Inflammatory macrophage treated with lipopolysaccharide for 1 hour (primary cell): ENCODE results near the gene RAD17.
"Not testable (repeated sequence)": the region's sequence is repeated elsewhere in the genome, so short reads cannot be mapped to it uniquely, and the experiment has no call there.

Source experiments
- DNase-seq, 2 donors: peaks; one replicate each; pipeline ENCODE4 v3.0.0-alpha.2; 2020 to 2022

RAD17 gene

DNA sequence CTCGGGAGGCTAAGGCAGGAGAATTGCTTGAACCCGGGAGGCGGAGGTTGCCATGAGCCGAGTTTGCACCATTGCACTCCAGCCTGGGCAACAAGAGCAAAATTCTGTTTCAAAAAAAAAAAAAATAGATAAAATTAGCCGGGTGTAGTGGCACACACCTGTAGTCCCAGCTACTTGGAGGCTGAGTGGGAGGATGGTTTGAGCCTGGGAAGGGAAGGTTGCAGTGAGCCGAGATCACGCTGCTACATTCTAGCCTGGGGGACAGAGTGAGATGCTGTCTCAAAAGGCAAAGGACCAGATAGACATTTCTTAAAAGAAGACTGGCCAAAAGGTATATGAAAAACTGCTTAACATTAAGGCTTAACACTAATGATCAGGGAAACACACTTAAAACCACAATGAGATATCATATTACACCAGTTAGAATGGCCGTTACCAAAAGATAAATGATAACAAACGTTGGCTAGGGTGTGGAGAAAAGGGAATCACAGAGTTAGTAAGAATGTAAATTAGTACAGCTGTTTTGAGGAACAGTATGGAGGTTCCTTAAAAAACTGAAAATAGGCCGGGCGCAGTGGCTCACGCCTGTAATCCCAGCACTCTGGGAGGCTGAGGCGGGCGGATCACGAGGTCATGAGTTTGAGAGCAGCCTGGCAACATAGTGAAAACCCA is 35.2 kb downstream of the RAD17 start:
- no peak for DNase-seq

DNA sequence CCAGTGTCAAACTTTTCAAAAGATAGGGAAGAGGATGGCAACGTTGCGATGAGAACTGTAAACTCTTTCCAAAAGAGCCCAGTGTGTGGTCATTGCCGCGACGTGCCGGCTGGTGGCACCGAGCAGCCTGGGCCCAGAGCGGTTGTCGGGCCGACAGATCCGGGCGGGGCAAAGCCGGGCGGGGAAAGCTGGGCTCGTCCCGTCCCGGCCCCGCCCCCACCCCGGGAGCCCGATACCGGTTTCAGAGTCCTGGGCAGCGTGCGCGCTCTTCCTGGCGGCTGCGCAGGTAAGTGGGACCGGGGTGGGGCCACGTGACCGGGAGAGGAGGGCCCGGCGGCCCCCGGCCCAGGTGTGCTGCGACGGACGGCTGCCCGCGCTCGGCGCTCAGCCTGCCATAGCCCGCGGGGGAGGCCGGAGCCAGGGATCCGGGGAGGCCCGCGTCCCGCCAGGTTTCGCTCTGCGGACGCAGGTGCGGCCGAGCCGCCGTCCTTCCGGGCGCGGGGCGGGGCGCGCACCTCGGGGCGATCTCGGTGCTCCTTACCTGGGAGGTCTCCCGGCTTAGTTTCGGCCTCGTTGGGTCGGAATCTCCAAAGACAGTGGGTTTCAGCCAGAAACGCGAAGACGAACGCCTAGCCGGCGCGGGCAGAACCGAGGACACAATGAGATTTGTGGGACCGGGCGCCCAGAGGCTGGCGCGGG is 45.4 kb downstream of the RAD17 start, which contains the start of gene MARVELD2:
Gene MARVELD2 (plus strand): TSS at position 232 of the 699 bp plus-strand sequence. CDS start 4,270 bp downstream, outside the sequence.
- DNase-seq = peak; percentile 47 to 52

DNA sequence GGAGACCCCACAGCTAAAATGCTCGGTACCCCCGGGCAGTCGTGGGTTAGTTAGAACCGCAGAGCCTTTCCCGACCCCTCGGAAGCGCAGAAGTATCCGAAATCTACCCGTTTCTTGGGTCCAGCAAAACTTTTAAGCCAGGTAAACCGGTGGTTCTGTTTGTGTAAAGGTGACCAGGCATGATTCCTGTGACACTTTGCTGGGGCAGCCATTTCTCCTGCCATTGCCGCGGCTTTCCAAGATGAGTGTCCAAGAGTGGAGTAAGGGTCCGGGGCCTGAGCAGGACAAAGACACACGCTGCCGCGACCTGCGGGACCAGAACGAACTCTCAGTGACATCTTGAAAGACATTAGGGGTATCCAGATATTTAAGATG is 46.0 kb downstream of the RAD17 start:
- no peak for DNase-seq

DNA sequence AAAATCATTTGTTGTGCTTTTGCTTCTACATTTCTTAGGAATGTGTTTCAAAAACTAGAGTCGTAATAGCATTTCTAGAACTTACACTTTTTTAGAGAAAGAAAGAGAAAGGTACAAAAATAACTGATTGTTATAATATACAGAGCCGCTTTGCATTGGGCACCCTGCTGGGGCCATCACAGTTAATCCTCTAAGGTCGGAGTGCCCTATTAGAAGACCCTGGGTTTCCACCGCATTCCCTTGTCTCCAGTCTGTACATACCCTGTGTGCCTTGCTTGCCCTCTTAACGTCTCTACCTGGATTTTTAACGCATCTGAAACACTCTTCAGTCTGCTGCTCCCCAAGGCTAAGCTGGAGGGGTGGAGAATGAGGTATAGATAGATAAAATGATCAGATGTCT is 46.6 kb downstream of the RAD17 start:
- DNase-seq = no peak

DNA sequence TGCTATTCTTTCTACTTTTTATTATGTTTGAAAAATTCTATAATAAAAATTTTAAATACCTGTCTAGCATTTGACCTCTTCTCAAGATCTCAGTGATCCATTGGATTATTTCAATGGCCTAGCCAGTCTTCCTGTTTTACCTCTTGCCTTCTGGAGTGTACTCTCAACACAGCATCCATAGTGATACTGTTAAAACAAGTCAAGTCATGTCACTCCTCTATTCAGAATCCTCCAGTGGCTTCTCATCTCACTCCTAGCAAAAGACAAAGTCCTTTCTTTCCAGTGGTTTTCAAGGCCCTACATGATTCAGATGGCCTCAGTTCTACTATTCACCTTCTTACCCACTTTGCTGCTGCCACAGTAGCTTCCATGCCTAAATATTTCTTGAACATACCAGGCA is 47.1 kb downstream of the RAD17 start:
- DNase-seq = no peak

DNA sequence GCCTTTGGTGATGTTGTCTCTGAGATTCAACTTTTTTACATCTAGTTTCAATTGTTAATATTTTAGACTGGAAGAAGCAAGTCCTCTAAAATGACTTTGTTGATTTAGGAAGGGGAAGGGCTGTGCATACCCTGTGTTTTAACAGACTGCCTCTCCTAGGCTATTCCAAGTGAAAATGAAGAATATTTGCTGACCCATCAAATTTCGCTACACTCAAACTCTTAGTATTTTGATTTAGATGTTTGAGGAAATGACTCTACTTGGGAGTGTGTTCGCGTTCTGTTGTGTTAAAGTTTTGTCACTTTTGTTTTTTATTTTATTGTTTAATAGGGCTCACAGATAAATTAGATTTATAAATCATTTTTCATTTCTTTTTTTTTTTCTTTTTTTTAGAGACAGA is 48.9 kb downstream of the RAD17 start:
- no peak for DNase-seq

DNA sequence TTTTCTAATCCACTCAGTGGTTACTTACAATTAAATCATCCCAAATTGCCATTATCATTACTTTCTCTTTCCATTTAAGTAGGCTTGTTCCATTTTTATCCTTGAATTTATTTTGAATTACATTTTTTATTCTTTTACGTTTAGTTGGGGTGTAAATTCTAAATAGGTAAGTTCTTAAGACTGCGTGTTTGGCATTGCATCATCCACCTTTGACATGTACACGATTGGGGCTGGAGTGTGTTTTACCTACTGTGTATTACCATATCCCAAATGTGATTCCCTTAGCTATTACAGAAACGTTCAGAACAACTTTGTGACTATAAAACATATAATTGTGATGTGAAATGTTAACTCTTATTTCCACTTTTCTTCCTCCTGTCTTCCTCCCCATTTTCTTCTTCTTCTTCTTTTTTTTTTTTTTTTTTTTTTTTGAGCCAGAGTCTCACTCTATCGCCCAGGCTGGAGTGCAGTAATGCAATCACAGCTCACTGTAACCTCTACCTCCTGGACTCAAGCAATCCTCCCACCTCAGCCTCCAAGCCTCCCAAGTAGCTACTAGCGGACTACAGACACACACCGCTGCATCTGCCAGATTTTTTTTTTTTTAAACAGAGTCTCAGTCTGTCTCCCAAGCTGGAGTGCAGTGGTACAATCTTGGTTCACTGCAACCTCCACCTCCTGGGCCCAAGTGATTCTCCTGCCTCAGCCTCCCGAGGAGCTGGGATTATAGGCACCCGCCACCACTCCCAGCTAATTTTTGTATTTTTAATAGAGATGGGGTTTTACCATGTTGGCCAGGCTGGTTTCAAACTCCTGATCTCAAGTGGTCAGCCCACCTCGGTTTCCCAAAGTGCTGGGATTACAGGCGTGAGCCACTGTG is 62.0 kb downstream of the RAD17 start:
- DNase-seq = no peak

DNA sequence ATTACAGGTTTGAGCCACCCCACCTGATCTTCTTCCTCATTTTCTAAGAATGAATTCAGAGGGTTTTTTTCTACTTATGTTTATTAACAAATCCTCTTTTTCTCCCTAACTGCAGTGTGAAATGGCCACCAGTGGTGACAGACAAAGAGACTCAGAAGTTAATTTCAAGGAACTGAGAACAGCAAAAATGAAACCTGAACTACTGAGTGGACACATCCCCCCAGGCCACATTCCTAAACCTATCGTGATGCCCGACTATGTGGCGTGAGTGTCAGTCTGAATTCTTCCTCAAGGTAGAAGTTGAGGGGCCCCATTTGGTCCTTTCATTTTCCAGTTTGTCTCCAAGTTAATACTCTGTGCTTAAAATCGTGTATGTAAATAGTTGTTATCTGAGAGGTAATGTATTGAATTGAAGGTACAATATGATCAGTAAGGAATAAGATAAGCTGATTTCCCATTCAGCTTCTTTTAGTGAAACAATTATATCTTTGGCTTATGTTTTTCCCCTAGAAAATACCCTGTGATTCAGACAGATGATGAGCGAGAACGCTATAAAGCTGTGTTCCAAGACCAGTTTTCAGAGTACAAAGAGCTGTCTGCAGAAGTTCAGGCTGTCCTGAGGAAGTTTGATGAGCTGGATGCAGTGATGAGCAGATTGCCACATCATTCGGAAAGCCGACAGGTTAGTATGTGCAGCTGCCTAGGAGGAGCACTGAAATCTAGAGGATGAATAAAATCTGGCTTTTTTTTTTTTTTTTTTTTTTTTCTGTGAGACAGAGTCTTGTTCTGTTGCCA is 63.0 kb downstream of the RAD17 start:
- no peak for DNase-seq

DNA sequence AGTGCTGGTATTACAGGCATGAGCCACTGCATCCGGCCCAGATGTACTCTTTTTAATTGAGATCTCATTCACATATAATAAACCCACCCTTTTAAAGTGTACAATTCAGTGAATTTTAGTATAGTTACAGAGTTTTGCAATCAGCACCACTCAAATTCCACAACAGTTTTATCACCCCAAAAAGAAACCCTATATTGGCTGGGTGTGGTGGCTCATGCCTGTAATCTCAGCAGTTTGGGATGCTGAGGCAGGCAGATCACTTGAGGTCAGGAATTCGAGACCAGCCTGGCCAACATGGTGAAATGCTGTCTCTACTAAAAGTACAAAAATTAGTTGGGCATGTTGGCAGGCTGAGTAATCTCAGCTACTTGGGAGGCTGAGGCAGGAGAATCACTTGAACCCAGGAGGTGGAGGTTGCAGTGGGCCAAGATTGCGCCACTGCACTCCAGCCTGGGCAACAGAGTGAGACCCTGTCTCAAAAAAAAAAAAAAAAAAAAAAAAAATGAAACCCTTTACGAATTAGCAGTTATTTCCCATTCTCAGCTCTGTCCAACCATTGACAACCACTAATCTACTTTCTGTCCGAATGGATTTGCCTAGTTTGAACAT is 65.8 kb downstream of the RAD17 start:
- not testable (repeated sequence) for DNase-seq

DNA sequence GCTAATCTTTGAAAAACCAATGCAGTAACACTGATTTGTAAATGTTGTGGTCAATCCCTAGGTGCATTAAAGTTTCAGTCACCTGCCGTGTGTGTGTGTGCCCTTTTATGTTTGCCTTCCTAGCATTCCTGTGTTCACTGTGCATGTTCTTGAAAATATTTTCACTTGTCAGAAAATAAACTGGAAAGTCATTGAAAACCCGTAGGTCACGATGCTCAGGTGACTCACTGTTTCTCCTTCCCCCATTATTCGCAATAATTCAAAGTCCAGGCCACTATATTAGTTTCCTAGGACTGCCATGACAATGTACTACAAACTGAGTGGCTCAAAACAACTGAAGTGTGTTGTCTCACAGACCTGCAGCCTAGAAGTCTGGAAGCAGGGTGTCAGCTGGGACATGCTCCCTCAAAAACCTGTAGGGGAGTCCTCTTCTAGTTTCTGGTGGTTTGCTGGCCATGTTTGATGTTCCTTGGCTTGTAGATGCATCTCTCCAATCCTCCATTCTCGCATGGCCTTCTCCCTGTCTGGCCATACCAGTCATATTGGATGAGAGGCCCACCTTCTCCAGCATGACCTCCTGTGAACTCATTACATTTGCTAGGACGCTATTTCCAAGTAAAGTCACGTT is 74.6 kb downstream of the RAD17 start:
- DNase-seq = no peak

DNA sequence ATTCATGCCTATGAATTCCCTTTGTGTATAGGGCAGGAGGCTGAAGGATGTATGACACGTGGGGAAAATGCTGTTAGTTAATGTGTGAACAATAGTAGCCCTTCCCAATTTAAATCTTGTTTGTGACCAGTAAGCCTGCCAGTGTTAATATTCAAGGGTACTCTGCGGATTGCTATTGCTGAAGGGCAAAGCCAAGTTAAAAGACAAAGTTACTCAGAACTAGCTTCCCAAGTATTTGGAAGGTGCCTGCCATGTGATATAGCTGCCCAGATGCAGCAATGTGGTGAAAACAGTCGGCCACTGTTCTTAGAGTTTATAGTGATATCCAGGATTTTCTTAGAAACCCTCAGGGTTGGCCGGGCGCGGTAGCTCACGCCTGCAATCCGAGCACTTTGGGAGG is 79.9 kb downstream of the RAD17 start:
- no peak for DNase-seq

DNA sequence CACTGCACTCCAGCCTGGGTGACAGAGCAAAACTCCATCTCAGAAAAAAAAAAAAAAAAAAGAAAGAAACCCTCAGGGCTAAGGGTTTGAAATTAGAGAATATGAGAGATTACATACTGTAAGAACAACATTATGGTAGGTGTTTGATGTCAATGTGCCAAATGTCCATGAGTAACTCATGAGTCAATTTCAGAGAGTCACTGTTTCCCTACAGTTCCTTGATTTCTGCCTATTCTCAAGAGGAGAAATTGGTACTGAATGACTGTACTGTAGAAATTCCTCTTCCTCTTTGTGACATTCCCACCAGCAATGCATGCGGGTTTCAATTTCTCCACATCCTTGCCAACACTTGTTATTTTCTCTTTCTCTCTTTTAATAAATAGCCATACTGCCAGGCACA is 80.5 kb downstream of the RAD17 start:
- peak; percentile 31 to 61 for DNase-seq

DNA sequence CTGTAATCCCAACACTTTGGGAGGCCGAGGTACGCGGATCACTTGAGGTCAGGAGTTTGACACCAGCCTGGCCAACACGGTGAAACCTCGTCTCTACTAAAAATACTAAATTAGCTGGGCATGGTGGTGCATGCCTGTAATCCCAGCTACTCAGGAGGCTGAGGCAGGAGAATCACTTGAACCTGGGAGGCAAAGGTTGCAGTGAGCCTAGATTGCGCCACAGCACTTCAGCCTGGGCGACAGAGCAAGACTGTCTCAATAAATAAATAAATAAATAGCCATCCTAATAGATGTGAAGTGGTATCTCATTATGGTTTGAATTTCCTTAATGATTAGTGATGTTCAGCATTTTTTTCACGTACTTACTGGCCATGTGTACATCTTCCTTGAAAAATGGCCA is 80.9 kb downstream of the RAD17 start:
- not testable (repeated sequence) for DNase-seq

DNA sequence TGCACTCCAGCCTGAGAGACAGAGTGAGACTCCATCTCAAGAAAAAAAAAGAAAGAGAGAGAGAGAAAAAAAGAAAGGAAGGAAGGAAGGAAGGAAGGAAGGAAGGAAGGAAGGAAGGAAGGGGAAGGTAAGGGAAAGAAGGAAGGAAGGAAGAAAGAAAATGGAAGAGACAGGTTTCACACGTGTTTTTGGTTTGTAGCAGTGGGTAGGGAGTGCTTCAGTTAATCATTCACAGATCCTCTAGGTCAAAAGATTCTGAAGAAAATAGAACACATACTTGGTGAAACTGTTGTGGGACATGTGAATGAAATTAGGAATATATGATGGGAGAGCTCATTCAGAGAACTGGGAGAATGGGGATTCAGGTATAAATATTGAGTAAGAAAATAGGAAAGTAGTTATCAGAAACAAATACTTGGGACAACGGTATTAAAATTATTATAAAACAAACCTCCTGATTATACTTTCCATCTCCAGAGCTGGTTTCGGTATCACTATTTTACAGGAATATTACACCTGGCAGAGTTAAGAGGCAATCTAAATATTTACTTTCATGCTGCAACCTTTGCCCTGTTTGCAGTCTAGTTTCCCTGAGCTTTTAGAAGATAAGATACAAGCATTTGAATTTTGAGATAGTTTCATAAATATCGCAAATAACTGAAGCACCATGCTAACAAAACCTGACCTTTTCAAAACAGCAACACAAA is 82.5 kb downstream of the RAD17 start:
- DNase-seq = no peak

DNA sequence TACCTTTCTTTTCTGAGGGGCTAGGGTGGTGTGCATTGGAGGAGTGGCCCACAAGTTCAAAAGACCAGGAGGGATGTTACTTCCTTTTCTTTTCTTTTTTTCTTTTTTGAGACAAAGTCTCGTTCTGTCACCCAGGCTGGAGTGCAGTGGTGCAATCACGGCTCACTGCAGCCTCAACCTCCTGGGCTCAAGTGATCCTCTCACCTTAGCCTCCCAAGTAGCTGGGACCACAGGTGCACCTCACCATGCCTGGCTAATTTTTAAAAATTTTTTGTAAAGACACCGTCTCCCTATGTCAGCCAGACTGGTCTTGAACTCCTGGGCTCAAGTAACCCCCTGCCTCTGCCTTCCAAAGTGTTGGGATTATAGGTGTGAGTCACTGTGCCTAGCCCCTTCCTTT is 83.9 kb downstream of the RAD17 start:
- DNase-seq = not testable (repeated sequence)

DNA sequence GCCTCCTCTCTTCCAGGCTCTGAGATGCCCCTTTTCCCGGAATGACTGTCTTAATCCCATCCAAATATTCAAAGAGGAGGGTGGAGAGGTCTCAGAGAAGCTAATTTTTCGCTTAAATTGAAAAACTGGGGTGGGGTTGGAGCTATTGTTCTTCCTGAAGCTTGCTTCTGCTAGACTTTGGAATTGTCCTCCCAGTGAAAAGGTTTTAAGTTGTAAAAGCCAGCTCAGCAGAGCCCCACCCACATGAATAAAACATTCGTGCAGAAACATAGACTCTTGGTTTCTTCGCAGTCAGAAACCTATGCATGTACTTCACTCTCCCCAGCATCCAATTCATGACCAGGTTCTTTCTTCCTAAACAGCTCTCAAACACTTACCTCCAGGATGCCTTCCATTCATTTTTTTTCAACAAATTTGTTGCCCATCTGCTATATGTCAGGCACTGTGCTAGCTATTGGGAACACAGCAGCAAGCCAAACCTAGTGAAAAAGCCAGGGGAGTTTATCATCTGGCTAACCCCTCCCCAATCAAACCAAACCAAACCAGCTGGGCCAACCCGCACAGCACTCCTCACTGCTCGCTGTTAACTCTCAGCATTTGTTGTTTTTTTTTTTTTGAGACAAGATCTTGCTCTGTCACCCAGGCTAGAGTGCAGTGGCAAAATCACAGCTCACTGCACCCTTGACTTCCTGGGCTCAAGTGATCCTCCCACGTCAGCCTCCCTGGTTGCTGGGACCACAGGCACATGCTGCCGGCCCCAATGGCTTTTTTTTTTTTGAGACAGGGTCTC is 85.0 kb downstream of the RAD17 start:
- no peak for DNase-seq

DNA sequence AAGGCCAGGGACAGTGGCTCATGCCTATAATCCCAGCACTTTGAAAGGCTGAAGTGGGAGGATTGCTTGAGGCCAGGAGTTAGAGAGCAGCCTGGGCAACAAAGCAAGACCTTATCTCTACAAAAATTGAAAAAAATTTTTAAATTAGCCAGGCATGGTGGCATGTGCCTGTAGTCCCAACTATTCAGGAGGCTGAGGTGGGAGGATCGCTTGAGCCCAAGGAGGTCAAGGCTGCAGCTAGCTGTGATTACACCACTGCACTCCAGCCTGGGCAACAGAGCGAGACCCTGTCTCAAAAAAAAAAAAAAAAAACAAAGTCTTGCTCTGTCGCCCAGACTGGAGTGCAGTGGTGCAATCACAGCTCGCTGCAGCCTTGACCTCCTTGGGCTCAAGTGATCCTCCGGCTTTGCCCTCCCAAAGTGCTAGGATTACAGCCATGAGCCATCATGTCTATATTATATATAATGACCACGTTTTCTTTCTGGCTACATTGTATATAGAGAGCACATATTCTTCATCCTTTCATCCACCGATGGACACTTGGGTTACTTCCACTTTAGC is 85.9 kb downstream of the RAD17 start:
- DNase-seq = not testable (repeated sequence)

DNA sequence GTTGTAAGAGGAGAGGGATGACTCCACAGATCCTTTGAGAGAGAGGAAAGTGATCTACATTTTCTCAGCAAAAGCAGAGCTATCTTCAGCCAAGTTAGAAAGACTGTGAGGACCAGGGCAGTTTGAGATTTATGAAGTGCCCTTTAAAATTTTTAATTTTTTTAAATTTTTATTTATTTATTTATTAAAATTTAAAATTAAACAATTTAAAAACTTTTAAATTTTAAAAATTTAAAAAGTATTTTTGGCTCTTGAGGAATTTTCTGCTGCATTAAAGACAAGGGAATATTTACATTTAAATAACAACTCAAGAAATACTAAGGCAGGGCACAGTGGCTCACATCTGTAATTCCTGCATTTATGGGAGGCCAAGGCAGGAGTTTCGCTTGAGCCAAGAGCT is 92.6 kb downstream of the RAD17 start:
- no peak for DNase-seq
